ENCODE results near the gene NEO1. TPM values are rescaled to one million over a fixed set of nuclear protein-coding genes. Genes with fewer than 3 reads are reported as not detected.

The NEO1 gene
- total and polyA plus RNA-seq, 2 of the 13 experiments (the other 11 are each of a cell fraction or from before 2014, with no cell fraction given): 8.4 to 11.0 TPM

DNA sequence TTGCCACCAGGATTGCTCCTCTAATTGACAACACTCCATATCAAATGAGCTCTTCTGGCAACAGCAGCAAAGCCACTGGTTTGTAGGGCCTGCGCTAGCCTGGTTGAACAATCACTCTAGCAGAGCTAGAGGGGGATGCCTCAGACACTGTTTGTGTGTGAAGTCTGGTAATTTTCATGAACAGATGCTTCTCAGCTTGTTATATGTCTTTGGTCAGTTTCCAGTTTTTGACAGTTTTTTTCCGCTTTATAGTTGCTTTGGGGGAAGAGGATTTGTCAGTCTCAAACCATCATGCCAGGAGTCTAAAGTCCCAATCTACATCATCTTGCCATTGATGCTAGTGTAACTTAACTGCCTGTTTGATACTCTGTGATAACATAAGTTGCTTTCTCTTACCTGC, 180.5 kb downstream of the NEO1 start:
- FAIRE-seq: no peak
- POLR2A ChIA-PET: no interaction called here

More for the DNA sequence above, 180.5 kb downstream of the NEO1 start:
- Histone ChIP-seq H3K27ac (ENCODE audit: extremely low read length, insufficient read depth, low read length) (no peak overlapping the region), H3K9ac (ENCODE audit: insufficient read depth, low read depth, low read length) (no peak overlapping the region), H3K4me3 (replicated peaks in 1 of 3; ENCODE audit: insufficient read depth in 1 of 3, low read depth in 2 of 3, low read length in 3 of 3) (no peak overlapping the region), H3K79me2 (ENCODE audit: insufficient read depth, low read length) (no peaks in the 10 kb centered on the region), H3K4me1 (ENCODE audit: insufficient read depth, low read length) (peaks cover 4% of the 10 kb centered on the region; the same call in 1 of the 2 replicates), H3K36me3 (replicated peaks in 1 of 2; ENCODE audit: control insufficient read depth in 1 of 2, insufficient read depth in 2 of 2, low read length in 2 of 2) (no peaks in the 10 kb centered on the region), H3K4me2 (ENCODE audit: low read depth, low read length) (no peak overlapping the region), H3K9me3 (ENCODE audit: low read length) (no peaks in the 10 kb centered on the region), H3K27me3 (ENCODE audit: control insufficient read depth in 1 of 2, insufficient read depth in 2 of 2, low read length in 2 of 2) (no peaks in the 10 kb centered on the region), H2AFZ (ENCODE audit: low read length) (no peak overlapping the region), H4K20me1 (ENCODE audit: insufficient read depth, low read length) (no peaks in the 10 kb centered on the region)
- TF ChIP-seq ZNF235 (CRISPR knock-in tag; IDR thresholded peaks at IDR 0.05; ENCODE audit: borderline replicate concordance) (no peak), SALL1 (CRISPR knock-in tag; IDR thresholded peaks at IDR 0.05) (no peak)
- TF ChIP-seq, protein P1, sequence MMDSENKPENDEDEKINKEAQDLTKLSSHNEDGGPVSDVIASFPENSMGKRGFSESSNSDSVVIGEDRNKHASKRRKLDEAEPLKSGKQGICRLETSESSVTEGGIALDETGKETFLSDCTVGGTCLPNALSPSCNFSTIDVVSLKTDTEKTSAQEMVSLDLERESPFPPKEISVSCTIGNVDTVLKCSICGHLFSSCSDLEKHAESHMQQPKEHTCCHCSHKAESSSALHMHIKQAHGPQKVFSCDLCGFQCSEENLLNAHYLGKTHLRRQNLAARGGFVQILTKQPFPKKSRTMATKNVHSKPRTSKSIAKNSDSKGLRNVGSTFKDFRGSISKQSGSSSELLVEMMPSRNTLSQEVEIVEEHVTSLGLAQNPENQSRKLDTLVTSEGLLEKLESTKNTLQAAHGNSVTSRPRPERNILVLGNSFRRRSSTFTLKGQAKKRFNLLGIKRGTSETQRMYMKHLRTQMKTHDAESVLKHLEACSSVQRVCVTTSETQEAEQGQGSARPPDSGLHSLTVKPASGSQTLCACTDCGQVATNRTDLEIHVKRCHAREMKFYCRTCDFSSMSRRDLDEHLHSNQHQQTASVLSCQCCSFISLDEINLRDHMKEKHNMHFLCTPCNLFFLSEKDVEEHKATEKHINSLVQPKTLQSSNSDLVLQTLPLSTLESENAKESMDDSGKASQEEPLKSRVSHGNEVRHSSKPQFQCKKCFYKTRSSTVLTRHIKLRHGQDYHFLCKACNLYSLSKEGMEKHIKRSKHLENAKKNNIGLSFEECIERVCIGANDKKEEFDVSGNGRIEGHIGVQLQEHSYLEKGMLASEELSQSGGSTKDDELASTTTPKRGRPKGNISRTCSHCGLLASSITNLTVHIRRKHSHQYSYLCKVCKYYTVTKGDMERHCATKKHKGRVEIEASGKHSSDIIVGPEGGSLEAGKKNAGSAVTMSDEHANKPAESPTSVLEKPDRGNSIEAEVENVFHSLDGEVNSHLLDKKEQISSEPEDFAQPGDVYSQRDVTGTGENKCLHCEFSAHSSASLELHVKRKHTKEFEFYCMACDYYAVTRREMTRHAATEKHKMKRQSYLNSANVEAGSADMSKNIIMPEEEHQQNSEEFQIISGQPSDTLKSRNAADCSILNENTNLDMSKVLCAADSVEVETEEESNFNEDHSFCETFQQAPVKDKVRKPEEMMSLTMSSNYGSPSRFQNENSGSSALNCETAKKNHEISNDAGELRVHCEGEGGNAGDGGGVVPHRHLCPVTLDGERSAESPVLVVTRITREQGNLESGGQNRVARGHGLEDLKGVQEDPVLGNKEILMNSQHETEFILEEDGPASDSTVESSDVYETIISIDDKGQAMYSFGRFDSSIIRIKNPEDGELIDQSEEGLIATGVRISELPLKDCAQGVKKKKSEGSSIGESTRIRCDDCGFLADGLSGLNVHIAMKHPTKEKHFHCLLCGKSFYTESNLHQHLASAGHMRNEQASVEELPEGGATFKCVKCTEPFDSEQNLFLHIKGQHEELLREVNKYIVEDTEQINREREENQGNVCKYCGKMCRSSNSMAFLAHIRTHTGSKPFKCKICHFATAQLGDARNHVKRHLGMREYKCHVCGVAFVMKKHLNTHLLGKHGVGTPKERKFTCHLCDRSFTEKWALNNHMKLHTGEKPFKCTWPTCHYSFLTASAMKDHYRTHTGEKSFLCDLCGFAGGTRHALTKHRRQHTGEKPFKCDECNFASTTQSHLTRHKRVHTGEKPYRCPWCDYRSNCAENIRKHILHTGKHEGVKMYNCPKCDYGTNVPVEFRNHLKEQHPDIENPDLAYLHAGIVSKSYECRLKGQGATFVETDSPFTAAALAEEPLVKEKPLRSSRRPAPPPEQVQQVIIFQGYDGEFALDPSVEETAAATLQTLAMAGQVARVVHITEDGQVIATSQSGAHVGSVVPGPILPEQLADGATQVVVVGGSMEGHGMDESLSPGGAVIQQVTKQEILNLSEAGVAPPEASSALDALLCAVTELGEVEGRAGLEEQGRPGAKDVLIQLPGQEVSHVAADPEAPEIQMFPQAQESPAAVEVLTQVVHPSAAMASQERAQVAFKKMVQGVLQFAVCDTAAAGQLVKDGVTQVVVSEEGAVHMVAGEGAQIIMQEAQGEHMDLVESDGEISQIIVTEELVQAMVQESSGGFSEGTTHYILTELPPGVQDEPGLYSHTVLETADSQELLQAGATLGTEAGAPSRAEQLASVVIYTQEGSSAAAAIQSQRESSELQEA (CRISPR knock-in tag; IDR thresholded peaks at IDR 0.05; ENCODE audit: not compliant biosample characterization): no peak
- intact Hi-C loops (cut with micrococcal nuclease; ENCODE audit: unreplicated experiment) (no loop called here), in situ Hi-C loops (cut with HindIII; ENCODE audit: extremely low pct_ligation_motif_present, low pct_unique_long_range_greater_than_20kb) (no loop called here)
- DNase-seq (ENCODE audit: low spot score) (no peak), ATAC-seq (no peak)
- WGBS (ENCODE audit: low lambda C conversion rate): 100% methylated on average over 2 of the region's 2 CpGs
- CTCF ChIA-PET (ENCODE audit: low intra/inter-chr PET ratio, low total read pairs): no interaction called here
- no TSS peak for BruUV-seq (replicated peaks)
